Calu3 (cell line): ENCODE measurements around the gene SRF. TPM values are rescaled to one million over a fixed set of nuclear protein-coding genes. Genes with fewer than 3 reads are reported as not detected.
A peak's percentile ranks its signal among the peaks of the same experiment; 100 is the strongest.

ENCODE experiments used
- BruUV-seq: library from RNA; stranded (reverse); fragments of 400-500 nt; replicated peaks from 2 replicates; lab custom pipeline; 2021; lab: Mats Ljungman, UMichigan
- CTCF ChIA-PET: fragments of 300-600 bp; sonication (Branson Sonifier 250); formaldehyde crosslinking; loops from one replicate; lab custom pipeline; 2022; ENCODE audit warnings: antibody characterized with exemption; lab: Charles Lee
- DNase-seq: peaks from one replicate; pipeline ENCODE4 v3.0.0; 2022
- H3K27ac Mint-ChIP-seq: one replicate; pipeline ENCODE4 v1.8.0; 2022; ENCODE audit warnings: mixed read lengths; ENCODE audit not compliant: unreplicated experiment
- H3K27me3 Mint-ChIP-seq: one replicate; pipeline ENCODE4 v1.8.0; 2022; ENCODE audit warnings: mixed read lengths; ENCODE audit not compliant: unreplicated experiment
- H3K36me3 Mint-ChIP-seq: one replicate; pipeline ENCODE4 v1.8.0; 2022; ENCODE audit warnings: mild to moderate bottlenecking, moderate library complexity, mixed read lengths; ENCODE audit not compliant: insufficient read depth, unreplicated experiment
- H3K4me1 Mint-ChIP-seq: one replicate; pipeline ENCODE4 v1.8.0; 2022; ENCODE audit warnings: mild to moderate bottlenecking, low read depth, mixed read lengths; ENCODE audit not compliant: unreplicated experiment
- H3K4me3 Mint-ChIP-seq: one replicate; pipeline ENCODE4 v1.8.0; 2022; ENCODE audit warnings: mild to moderate bottlenecking, low read depth, moderate library complexity, mixed read lengths; ENCODE audit not compliant: unreplicated experiment
- H3K9me3 Mint-ChIP-seq: one replicate; pipeline ENCODE4 v1.8.0; 2022; ENCODE audit warnings: low read depth, mixed read lengths; ENCODE audit not compliant: unreplicated experiment
- intact Hi-C: fragments of 100-400 bp; cut with micrococcal nuclease; formaldehyde crosslinking; loops from one replicate; pipeline ENCODE4 v1.10.0; 2022; ENCODE audit not compliant: unreplicated experiment
- total RNA-seq: library from RNA; stranded (reverse); gene quantifications from 2 replicates; pipeline ENCODE4 v1.2.3, GENCODE V29; 2022
- TF ChIP-seq, protein P1 (sequence below): fragments of 200-600 bp; IDR thresholded peaks from one replicate; pipeline ENCODE4 v1.8.0; 2022; ENCODE audit warnings: antibody characterized with exemption; ENCODE audit not compliant: unreplicated experiment

Gene SRF
- total RNA-seq, 1 experiment from 2014 or later: 48.0 TPM

DNA sequence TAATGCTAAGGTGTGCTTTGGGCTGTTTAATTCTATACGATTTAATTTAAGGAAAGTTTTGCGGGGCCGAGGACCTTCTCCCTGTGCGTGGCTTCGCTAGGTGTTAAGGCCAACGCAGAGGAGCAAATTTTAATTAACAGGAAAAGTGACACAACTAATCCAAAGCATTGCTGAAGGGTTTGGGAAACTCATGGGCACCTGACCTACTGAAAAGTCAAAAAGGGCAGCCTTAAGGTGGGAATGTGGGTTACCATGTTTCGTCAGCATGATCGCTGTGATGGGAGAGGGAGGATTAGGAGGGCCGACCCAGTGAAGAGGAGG lies 10.5 kb downstream of the SRF start:
- intact Hi-C loops: no loop called here
- DNase-seq: no peak
- no TSS peak for BruUV-seq
- CTCF ChIA-PET: interaction anchor here (0.7 to 1.2 kb wide), 5 partner anchors 9 to 315 kb away, joined by 3 to 6 read pairs (median 4); partner anchors contain the start of genes KLC4 and MRPL2
- peaks cover 41% of the 10 kb centered on the region for H3K4me1 Mint-ChIP-seq
- peak overlapping the region; percentile 76 for H3K27ac Mint-ChIP-seq
- H3K36me3 Mint-ChIP-seq: peaks cover 54% of the 10 kb centered on the region
- no peaks in the 10 kb centered on the region for H3K27me3 Mint-ChIP-seq
- no peaks in the 10 kb centered on the region for H3K9me3 Mint-ChIP-seq
- TF ChIP-seq, protein P1, sequence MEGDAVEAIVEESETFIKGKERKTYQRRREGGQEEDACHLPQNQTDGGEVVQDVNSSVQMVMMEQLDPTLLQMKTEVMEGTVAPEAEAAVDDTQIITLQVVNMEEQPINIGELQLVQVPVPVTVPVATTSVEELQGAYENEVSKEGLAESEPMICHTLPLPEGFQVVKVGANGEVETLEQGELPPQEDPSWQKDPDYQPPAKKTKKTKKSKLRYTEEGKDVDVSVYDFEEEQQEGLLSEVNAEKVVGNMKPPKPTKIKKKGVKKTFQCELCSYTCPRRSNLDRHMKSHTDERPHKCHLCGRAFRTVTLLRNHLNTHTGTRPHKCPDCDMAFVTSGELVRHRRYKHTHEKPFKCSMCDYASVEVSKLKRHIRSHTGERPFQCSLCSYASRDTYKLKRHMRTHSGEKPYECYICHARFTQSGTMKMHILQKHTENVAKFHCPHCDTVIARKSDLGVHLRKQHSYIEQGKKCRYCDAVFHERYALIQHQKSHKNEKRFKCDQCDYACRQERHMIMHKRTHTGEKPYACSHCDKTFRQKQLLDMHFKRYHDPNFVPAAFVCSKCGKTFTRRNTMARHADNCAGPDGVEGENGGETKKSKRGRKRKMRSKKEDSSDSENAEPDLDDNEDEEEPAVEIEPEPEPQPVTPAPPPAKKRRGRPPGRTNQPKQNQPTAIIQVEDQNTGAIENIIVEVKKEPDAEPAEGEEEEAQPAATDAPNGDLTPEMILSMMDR: no peak
- H3K4me3 Mint-ChIP-seq: peak overlapping the region; percentile 77

- H3K4me1 Mint-ChIP-seq: peaks cover 41% of the 10 kb centered on the region
- no peaks in the 10 kb centered on the region for H3K27me3 Mint-ChIP-seq
- H3K36me3 Mint-ChIP-seq: peaks cover 53% of the 10 kb centered on the region
- TF ChIP-seq, protein P1: no peak
- H3K27ac Mint-ChIP-seq: peak within 1 kb of the TSS; percentile 76
- peak; percentile 93 for DNase-seq
- H3K9me3 Mint-ChIP-seq: no peaks in the 10 kb centered on the region
- no TSS peak for BruUV-seq
- H3K4me3 Mint-ChIP-seq: peak within 1 kb of the TSS; percentile 77
- intact Hi-C loops: no loop called here
- CTCF ChIA-PET: interaction anchor here (0.7 to 1.4 kb wide), 6 partner anchors 10 to 314 kb away, joined by 3 to 6 read pairs (median 4); partner anchors contain the start of genes KLC4 and MRPL2
Measured at GRCh38 chr6:43181942-43182860, 11.1 kb downstream of the SRF start, which contains the start of gene CUL9. Gene CUL9, plus strand, starts transcription at chr6:43182196. Its CDS starts 2,115 bp downstream, at chr6:43184311.

DNA sequence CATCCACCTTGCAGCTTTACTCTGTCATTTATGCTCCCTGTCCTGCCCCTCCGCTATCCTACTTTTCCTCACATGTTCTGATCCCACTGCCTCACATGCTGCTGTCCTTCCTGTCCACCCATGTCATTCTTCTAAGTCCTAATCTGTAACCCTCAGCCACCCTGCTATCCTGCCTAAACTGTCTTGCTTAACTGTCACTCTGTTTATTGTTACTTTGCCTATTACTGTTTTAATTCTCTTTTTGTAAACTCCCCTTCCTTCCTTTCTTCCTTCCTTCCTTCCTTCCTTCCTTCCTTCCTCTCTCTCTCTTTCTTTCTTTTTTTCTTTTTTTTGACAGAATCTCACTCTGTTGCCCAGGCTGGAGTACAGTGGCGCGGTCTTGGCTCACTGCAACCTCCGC lies 12.4 kb downstream of the SRF start:
- Mint-ChIP-seq H3K9me3 (no peaks in the 10 kb centered on the region), H3K36me3 (peaks cover 52% of the 10 kb centered on the region), H3K27ac (peak overlapping the region; percentile 9), H3K4me3 (peak overlapping the region; percentile 77), H3K27me3 (no peaks in the 10 kb centered on the region), H3K4me1 (peaks cover 41% of the 10 kb centered on the region)
- CTCF ChIA-PET: interaction anchor here (1.4 kb wide), 1 partner anchor 64 kb away, joined by 3 read pairs; no protein-coding TSS in a partner anchor
- no TSS peak for BruUV-seq
- TF ChIP-seq, protein P1: no peak
- no peak for DNase-seq
- intact Hi-C loops: no loop called here

GRCh38 chr6:43184268-43184985 lies 13.4 kb downstream of the SRF start:
- Mint-ChIP-seq H3K9me3 (no peaks in the 10 kb centered on the region), H3K27ac (no peak overlapping the region)
- TF ChIP-seq, protein P1: no peak

More at GRCh38 chr6:43184268-43184985, 13.4 kb downstream of the SRF start:
- Mint-ChIP-seq H3K27me3 (no peaks in the 10 kb centered on the region), H3K4me3 (no peak overlapping the region), H3K4me1 (peaks cover 41% of the 10 kb centered on the region), H3K36me3 (peaks cover 46% of the 10 kb centered on the region)
- intact Hi-C loops: no loop called here
- CTCF ChIA-PET: no interaction called here
- no TSS peak for BruUV-seq
- no peak for DNase-seq
